ENCODE results near the gene IGSF21.

- no peak for TF ChIP-seq GATA2 (IDR thresholded peaks at IDR 0.05; ENCODE audit: low read depth, low read length)
- no peak for TF ChIP-seq GATA3 (IDR thresholded peaks at IDR 0.05; ENCODE audit: low read depth, low read length)
Observed at GRCh38 chr1:18130356-18130755, 22.8 kb downstream of the IGSF21 start.

All from SH-SY5Y (cell line).